COLO668 (cell line): Measurements from ENCODE around the gene KRTAP22-2.

Experiments used
- DNase-seq: peaks from one replicate; lab custom pipeline; 2025; ENCODE audit not compliant: unreplicated experiment; lab: John Stamatoyannopoulos, UW

KRTAP22-2 gene

DNA sequence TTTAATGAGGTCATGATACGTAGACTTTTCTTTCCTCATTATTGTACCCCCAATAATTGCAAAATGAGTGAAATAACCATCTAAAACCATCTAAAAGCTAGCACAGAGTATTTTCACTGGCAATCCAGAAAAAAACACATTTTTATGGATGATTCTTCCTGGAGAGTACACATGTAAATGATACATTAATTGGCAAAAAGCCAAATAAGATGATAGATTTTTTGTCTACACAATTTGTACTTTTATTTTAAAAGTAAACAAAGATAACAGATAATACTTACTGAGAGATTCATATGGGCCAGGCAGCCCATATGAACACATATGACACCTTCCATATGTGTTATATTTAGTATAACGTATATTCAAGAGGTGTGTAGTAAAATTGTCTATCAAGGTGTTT lies 26.6 kb downstream of the KRTAP22-2 start:
- DNase-seq = no peak

- DNase-seq = no peak
Observed at GRCh38 chr21:30563072-30563471, 27.1 kb downstream of the KRTAP22-2 start.

DNA sequence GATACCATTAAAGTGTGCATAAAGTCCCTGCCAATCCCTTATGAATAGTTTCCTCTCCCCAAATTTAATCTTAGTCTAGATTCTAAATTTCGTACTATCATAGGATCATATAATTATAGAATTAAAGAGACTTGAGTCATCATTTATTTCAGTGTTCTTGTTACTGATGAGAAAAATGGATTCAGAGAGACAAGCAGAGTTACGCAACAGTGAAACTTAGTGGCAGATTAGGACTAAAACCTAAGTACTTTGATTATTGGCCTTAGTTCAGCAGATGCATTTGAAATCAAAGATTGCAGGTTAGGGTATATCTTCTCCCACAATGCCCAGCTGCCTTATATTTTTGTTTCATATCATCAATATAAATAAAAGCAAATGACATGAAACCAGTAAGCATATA lies 28.2 kb downstream of the KRTAP22-2 start:
- DNase-seq = no peak

DNA sequence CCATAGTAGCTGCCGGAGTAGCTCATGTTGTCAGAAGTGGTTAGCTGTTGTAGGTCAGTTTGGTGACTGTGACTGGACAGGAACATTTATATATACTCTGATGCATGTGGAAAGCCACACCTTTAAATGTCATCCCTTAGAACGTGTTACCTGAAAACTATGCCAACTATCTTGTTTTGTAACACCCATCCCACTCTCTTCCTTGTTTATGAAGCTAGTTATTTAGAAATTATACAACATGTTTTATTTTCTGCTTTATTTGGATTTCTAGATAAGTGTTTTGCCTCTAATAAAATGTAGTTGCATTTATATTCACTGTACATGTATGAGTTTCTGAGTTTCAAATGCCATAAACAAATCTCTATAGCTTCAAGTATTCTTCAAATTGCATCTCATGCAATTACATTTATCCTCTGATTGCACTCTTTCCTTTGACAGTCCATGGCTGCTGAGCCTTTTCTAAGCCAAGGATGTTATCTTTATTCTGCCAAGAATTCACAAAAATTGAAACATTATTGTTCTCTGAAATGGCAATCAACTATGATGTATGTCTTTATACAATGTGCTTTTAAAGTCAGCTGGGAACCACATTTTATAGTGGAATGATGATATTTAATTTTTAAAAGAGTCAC lies 28.8 kb downstream of the KRTAP22-2 start, which contains the start of gene KRTAP19-7:
KRTAP19-7 (minus strand) TSS at position 51 of the 632 bp plus-strand sequence; CDS start at position 26, 25 bp downstream.
- DNase-seq = no peak

DNA sequence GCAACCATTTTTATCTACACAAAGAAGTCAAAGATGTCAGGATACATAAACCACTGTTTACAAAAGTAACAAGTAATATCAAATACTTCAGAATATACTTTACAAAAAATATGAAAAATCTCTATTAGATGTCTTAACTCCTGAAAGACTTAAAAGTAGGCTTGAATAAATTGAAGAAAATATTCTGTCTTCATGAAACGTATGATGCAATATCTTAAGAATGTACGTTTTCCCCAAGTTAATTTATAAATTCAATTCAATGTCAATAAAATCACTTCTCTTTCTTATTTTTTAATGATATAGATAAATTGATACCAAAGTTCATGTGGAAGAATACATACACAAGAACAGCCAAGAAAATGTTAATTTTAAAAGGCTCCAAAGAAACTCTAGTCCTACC lies 35.1 kb downstream of the KRTAP22-2 start:
- no peak for DNase-seq

DNA sequence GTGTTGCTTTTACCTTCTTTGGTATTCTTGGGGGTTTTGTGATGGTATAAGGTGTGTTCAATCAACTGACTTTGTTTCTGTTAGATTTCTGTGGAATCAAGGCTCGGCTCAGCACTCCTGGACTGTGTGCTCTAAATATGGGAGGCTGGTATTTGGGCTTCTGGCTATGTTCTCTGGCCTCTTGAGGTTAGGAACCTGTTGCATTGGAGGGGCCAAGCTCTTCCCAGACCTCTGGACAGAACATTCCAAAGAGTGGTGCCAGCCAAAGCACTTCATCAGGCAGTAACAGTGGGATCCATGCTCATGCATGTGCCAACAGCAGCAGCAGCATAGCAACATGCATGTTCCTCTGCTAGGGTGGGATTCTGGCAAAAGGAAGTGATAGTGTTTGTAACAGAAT lies 37.4 kb downstream of the KRTAP22-2 start:
- no peak for DNase-seq

DNA sequence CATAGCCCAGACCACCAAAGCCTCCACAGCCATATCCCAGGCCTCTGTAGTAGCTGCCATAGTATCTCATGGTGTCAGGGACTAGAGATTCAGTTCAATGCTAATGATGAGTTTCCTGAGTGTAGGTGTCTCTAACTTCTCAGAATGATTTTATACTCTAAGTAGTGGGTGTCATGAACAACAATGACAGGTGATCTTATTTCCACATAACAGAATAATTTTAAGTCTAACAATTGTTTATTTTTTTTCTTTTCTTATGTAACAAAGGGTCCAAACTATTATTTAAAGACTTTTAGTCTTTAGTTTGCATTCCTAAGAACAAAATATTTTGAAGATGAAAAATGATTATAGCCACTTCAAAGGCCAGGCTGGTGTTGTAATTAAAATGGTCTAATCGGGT lies 48.4 kb downstream of the KRTAP22-2 start, which contains the start of gene KRTAP19-6:
KRTAP19-6 (minus strand) TSS at position 101 of the 400 bp plus-strand sequence; CDS start at position 70, 31 bp downstream.
- DNase-seq = no peak
